Karpas-422 (cell line): ENCODE data around the gene RUNDC1. TPM values are rescaled to one million over a fixed set of nuclear protein-coding genes. Genes with fewer than 3 reads are reported as not detected.
"Not testable (repeated sequence)": the region's sequence is repeated elsewhere in the genome, so short reads cannot be mapped to it uniquely, and the experiment has no call there.

ENCODE experiments used
- DNase-seq: peaks from one replicate; pipeline ENCODE4 v3.0.0-alpha.2; 2015
- H2AFZ ChIP-seq: fragments of 200-600 bp; sonication (generic); 2 replicates; pipeline ENCODE4 v1.6.1; 2014; ENCODE audit warnings: antibody characterized with exemption, low read length, mixed read lengths
- H3K27ac ChIP-seq: fragments of 200-600 bp; sonication (generic); 2 replicates; pipeline ENCODE4 v1.5.1; 2014; ENCODE audit warnings: mild to moderate bottlenecking, low read length, moderate library complexity
- H3K27me3 ChIP-seq: fragments of 200-600 bp; sonication (generic); 2 replicates; pipeline ENCODE4 v1.6.1; 2014; ENCODE audit warnings: low read length, mixed read lengths
- H3K36me3 ChIP-seq: fragments of 200-600 bp; sonication (generic); 2 replicates; pipeline ENCODE4 v1.6.1; 2014; ENCODE audit warnings: low read length, mixed read lengths; ENCODE audit not compliant: insufficient read depth
- H3K4me1 ChIP-seq: fragments of 200-600 bp; sonication (generic); 2 replicates; pipeline ENCODE4 v1.6.1; 2014; ENCODE audit warnings: mild to moderate bottlenecking, low read length, mixed read lengths
- H3K4me2 ChIP-seq: fragments of 200-600 bp; sonication (generic); 2 replicates; pipeline ENCODE4 v1.6.1; 2014; ENCODE audit warnings: low read length, low read depth, mild to moderate bottlenecking; ENCODE audit not compliant: poor library complexity, severe bottlenecking
- H3K4me3 ChIP-seq: fragments of 200-600 bp; sonication (generic); 2 replicates; pipeline ENCODE4 v1.5.1; 2014; ENCODE audit warnings: mild to moderate bottlenecking, antibody characterized with exemption, low read length, mixed read lengths
- H3K79me2 ChIP-seq: fragments of 200-600 bp; sonication (generic); 2 replicates; pipeline ENCODE4 v1.6.1; 2014; ENCODE audit warnings: mild to moderate bottlenecking, low read length, mixed read lengths
- H3K9ac ChIP-seq: fragments of 200-600 bp; sonication (generic); 2 replicates; pipeline ENCODE4 v1.6.0; 2014; ENCODE audit warnings: low read length
- H3K9me2 ChIP-seq: fragments of 200-600 bp; sonication (generic), shearing (Covaris generic); replicated peaks from 2 replicates; pipeline ENCODE4 v1.6.0; 2014; ENCODE audit warnings: mild to moderate bottlenecking, low read length, moderate library complexity; ENCODE audit not compliant: insufficient read depth
- H3K9me3 ChIP-seq: fragments of 300-700, 200-600 bp; sonication (generic); 2 replicates; pipeline ENCODE4 v1.6.1; 2014; ENCODE audit warnings: low read length, mixed read lengths
- H4K20me1 ChIP-seq: fragments of 200-600 bp; sonication (generic); 2 replicates; pipeline ENCODE4 v1.6.1; 2014; ENCODE audit warnings: mild to moderate bottlenecking, antibody characterized with exemption, low read length, low read depth; ENCODE audit not compliant: insufficient read depth
- total RNA-seq: library from RNA; depleted of rRNA; stranded (reverse); fragments of >200 nt; shearing (Covaris generic); gene quantifications from 2 replicates; pipeline ENCODE4 v1.2.3, GENCODE V29; 2014; ENCODE audit warnings: low replicate concordance

RUNDC1 gene
- total RNA-seq, 1 experiment from 2014 or later, result 9.2 TPM

GRCh38 chr17:42997984-42998938, 17.9 kb downstream of the RUNDC1 start, which contains the start of gene RPL27:
RPL27 (plus strand) TSS chr17:42998419; CDS start chr17:42998751, 332 bp downstream.
- Histone ChIP-seq H3K27ac (peak within 1 kb of the TSS; percentile 87), H3K4me3 (peak within 1 kb of the TSS; percentile 98), H4K20me1 (peaks cover 18% of the 10 kb centered on the region), H3K4me1 (peaks cover 22% of the 10 kb centered on the region), H2AFZ (peak within 1 kb of the TSS; percentile 40; the same call in 1 of the 2 replicates), H3K36me3 (peaks cover 25% of the 10 kb centered on the region), H3K9me2 (no peaks in the 10 kb centered on the region), H3K27me3 (no peaks in the 10 kb centered on the region), H3K4me2 (peak within 1 kb of the TSS; percentile 90), H3K9me3 (no peaks in the 10 kb centered on the region), H3K9ac (peak within 1 kb of the TSS; percentile 99), H3K79me2 (peaks cover 19% of the 10 kb centered on the region)
- peak; percentile 100 for DNase-seq

- peak overlapping the region; percentile 98 for H3K4me3 ChIP-seq
- peak overlapping the region; percentile 90 for H3K4me2 ChIP-seq
- peak overlapping the region; percentile 87 for H3K27ac ChIP-seq
- no peaks in the 10 kb centered on the region for H3K9me3 ChIP-seq
- peaks cover 24% of the 10 kb centered on the region for H3K36me3 ChIP-seq
- DNase-seq, result no peak
- no peak overlapping the region for H2AFZ ChIP-seq
- peaks cover 19% of the 10 kb centered on the region for H3K79me2 ChIP-seq
- no peaks in the 10 kb centered on the region for H3K9me2 ChIP-seq
- peaks cover 18% of the 10 kb centered on the region for H4K20me1 ChIP-seq
- peak overlapping the region; percentile 99 for H3K9ac ChIP-seq
- H3K27me3 ChIP-seq, result no peaks in the 10 kb centered on the region
- H3K4me1 ChIP-seq, result peaks cover 22% of the 10 kb centered on the region
These were observed 18.7 kb downstream of the RUNDC1 start for GRCh38 chr17:42999003-42999525.

GRCh38 chr17:43000894-43001293, 20.5 kb downstream of the RUNDC1 start:
- Histone ChIP-seq H3K4me1 (peaks cover 22% of the 10 kb centered on the region), H4K20me1 (peaks cover 18% of the 10 kb centered on the region), H3K36me3 (peaks cover 24% of the 10 kb centered on the region), H3K79me2 (peaks cover 19% of the 10 kb centered on the region)
- H3K4me2 ChIP-seq, H3K4me3 ChIP-seq, H3K9me3 ChIP-seq, H3K27me3 ChIP-seq, H3K9ac ChIP-seq, H3K27ac ChIP-seq, H2AFZ ChIP-seq, H3K9me2 ChIP-seq: not testable (repeated sequence)
- peak; percentile 43 for DNase-seq

- no peak overlapping the region for H3K4me2 ChIP-seq
- no peak overlapping the region for H3K4me3 ChIP-seq
- H3K27me3 ChIP-seq, result no peaks in the 10 kb centered on the region
- H3K79me2 ChIP-seq, result peaks cover 14% of the 10 kb centered on the region
- DNase-seq, result peak; percentile 61
- H3K9me3 ChIP-seq, result no peaks in the 10 kb centered on the region
- no peaks in the 10 kb centered on the region for H3K9me2 ChIP-seq
- H3K36me3 ChIP-seq, result peaks cover 24% of the 10 kb centered on the region
- peaks cover 22% of the 10 kb centered on the region for H3K4me1 ChIP-seq
- H4K20me1 ChIP-seq, result peaks cover 14% of the 10 kb centered on the region
- no peak overlapping the region for H2AFZ ChIP-seq
- H3K9ac ChIP-seq, result no peak overlapping the region
- H3K27ac ChIP-seq, result no peak overlapping the region
These were observed 23.3 kb downstream of the RUNDC1 start for GRCh38 chr17:43003542-43004172.

- Histone ChIP-seq H3K4me2 (peak within 1 kb of the TSS; percentile 80), H3K27me3 (no peaks in the 10 kb centered on the region), H3K36me3 (peaks cover 6% of the 10 kb centered on the region; the same call in 1 of the 2 replicates), H3K27ac (peak within 1 kb of the TSS; percentile 75), H3K79me2 (no peaks in the 10 kb centered on the region), H3K9me2 (no peaks in the 10 kb centered on the region), H3K9ac (peak within 1 kb of the TSS; percentile 84), H3K4me3 (peak within 1 kb of the TSS; percentile 74), H4K20me1 (no peaks in the 10 kb centered on the region), H3K9me3 (no peaks in the 10 kb centered on the region), H3K4me1 (peaks cover 11% of the 10 kb centered on the region), H2AFZ (no peak within 1 kb of the TSS; the same call in 1 of the 2 replicates)
- DNase-seq, result peak; percentile 93
These were observed 26.5 kb downstream of the RUNDC1 start, which contains the start of gene IFI35 for GRCh38 chr17:43006639-43007551. IFI35 (plus strand) TSS chr17:43006784; CDS start chr17:43006948, 164 bp downstream.

GRCh38 chr17:43010667-43011308, 30.4 kb downstream of the RUNDC1 start:
- Histone ChIP-seq H3K27me3 (no peaks in the 10 kb centered on the region), H3K9me2 (no peaks in the 10 kb centered on the region), H3K4me1 (peaks cover 11% of the 10 kb centered on the region), H3K9ac (no peak overlapping the region), H3K27ac (no peak overlapping the region), H4K20me1 (no peaks in the 10 kb centered on the region), H3K4me2 (no peak overlapping the region), H3K79me2 (no peaks in the 10 kb centered on the region), H3K4me3 (no peak overlapping the region), H3K9me3 (no peaks in the 10 kb centered on the region), H3K36me3 (no peaks in the 10 kb centered on the region), H2AFZ (no peak overlapping the region)
- DNase-seq, result no peak

GRCh38 chr17:43011728-43012472, 31.5 kb downstream of the RUNDC1 start:
- H3K9ac ChIP-seq, result no peak overlapping the region
- no peaks in the 10 kb centered on the region for H3K36me3 ChIP-seq
- peaks cover 3% of the 10 kb centered on the region for H3K4me1 ChIP-seq
- no peak overlapping the region for H3K4me3 ChIP-seq
- no peaks in the 10 kb centered on the region for H3K9me2 ChIP-seq
- H3K9me3 ChIP-seq, result no peaks in the 10 kb centered on the region
- no peaks in the 10 kb centered on the region for H4K20me1 ChIP-seq
- no peaks in the 10 kb centered on the region for H3K27me3 ChIP-seq
- H3K27ac ChIP-seq, result no peak overlapping the region
- no peak overlapping the region for H2AFZ ChIP-seq
- DNase-seq, result no peak
- H3K79me2 ChIP-seq, result no peaks in the 10 kb centered on the region
- no peak overlapping the region for H3K4me2 ChIP-seq
